K562 (cell line): ENCODE results near the gene ST3GAL3. TPM values are rescaled to one million over a fixed set of nuclear protein-coding genes. Genes with fewer than 3 reads are reported as not detected.

Experiments
- ATAC-seq: fragments of 200-7000 bp; cut with Tn5 transposase; 3 replicates; pipeline ENCODE4 v1.9.1; 2020; ENCODE audit warnings: moderate library complexity
- BruUV-seq: library from RNA; stranded (reverse); fragments of 400-500 nt; replicated peaks from 2 replicates; lab custom pipeline; 2021; lab: Mats Ljungman, UMichigan
- CTCF ChIA-PET: fragments of 300-600 bp; formaldehyde crosslinking; extraction: SDS; loops from one replicate; lab custom pipeline; 2021; ENCODE audit warnings: low intra/inter-chr PET ratio; lab: Yijun Ruan, JAX
- POLR2A ChIA-PET: fragments of 300-600, 350-650 bp; sonication (Branson Sonifier 250); formaldehyde crosslinking; extraction: SDS; loops from one replicate; lab custom pipeline; 2021; ENCODE audit warnings: antibody characterized with exemption, inconsistent platforms; lab: Yijun Ruan, JAX
- DNase-seq, 4 experiments: peaks; one replicate each; pipeline versions ENCODE4 v3.0.0 to v3.0.0-alpha.2; 2011 to 2018; ENCODE audit warnings: low spot score in 3 of 4, mixed read lengths in 3 of 4; ENCODE audit errors: extremely low read depth in 1 of 4
- FAIRE-seq: peaks from 2 replicates; lab custom pipeline; 2011; peaks lifted over from hg19 to GRCh38; lab: Jason Lieb, UNC
- H2AFZ ChIP-seq: 2 replicates; pipeline ENCODE4 v1.6.0; 2011; ENCODE audit warnings: low read depth, low read length, control low read depth, inconsistent platforms
- H3K27ac ChIP-seq: fragments of 200-600 bp; 3 replicates; pipeline ENCODE4 v1.8.0; 2011; ENCODE audit warnings: low read depth, mild to moderate bottlenecking, control low read depth, inconsistent platforms, low read length, moderate library complexity, mixed read lengths; ENCODE audit errors: extremely low read depth
- H3K27me3 ChIP-seq, 2 experiments: fragments of 300-600 bp in 1 of 2; 2 replicates in 1 of 2; 3 replicates in 1 of 2; pipeline versions ENCODE4 v1.6.0 to v1.8.0; 2011; ENCODE audit warnings: inconsistent platforms in 2 of 2, low read length in 2 of 2, mild to moderate bottlenecking in 1 of 2, mixed read lengths in 1 of 2, moderate library complexity in 1 of 2; ENCODE audit not compliant: control insufficient read depth in 2 of 2, insufficient read depth in 2 of 2
- H3K36me3 ChIP-seq: fragments of 300-600 bp; 3 replicates; pipeline ENCODE4 v1.8.0; 2011; ENCODE audit warnings: mild to moderate bottlenecking, low read length, inconsistent platforms; ENCODE audit not compliant: control insufficient read depth, insufficient read depth
- H3K4me1 ChIP-seq, 2 experiments: fragments of 200-600 bp in 1 of 2; replicated peaks in 1 of 2; 2 replicates in 1 of 2; 3 replicates in 1 of 2; pipeline versions ENCODE4 v1.5.1 to v1.8.0; 2011; ENCODE audit warnings: inconsistent platforms in 2 of 2, low read length in 2 of 2, mild to moderate bottlenecking in 1 of 2, mixed read lengths in 1 of 2, moderate library complexity in 1 of 2; ENCODE audit not compliant: control insufficient read depth in 2 of 2, insufficient read depth in 2 of 2
- H3K4me2 ChIP-seq: 2 replicates; pipeline ENCODE4 v1.6.1; 2011; ENCODE audit warnings: low read length, control low read depth, inconsistent platforms, mixed read lengths; ENCODE audit not compliant: insufficient read depth
- H3K4me3 ChIP-seq: fragments of 200-600 bp; sonication (generic), shearing (Covaris generic); 2 replicates; pipeline ENCODE4 v1.5.1; 2016; ENCODE audit warnings: control low read depth, inconsistent platforms
- H3K79me2 ChIP-seq: fragments of 200-600 bp; 3 replicates; pipeline ENCODE4 v1.8.0; 2011; ENCODE audit warnings: low read length, inconsistent platforms; ENCODE audit not compliant: control insufficient read depth, insufficient read depth
- H3K9ac ChIP-seq, 2 experiments: 2 replicates each; pipeline versions ENCODE4 v1.6.0 to v1.6.1; 2011; ENCODE audit warnings: low read depth in 2 of 2, low read length in 2 of 2, control low read depth in 1 of 2, inconsistent platforms in 1 of 2, mild to moderate bottlenecking in 1 of 2, mixed read lengths in 1 of 2; ENCODE audit not compliant: insufficient read depth in 1 of 2
- H3K9me1 ChIP-seq: one replicate; pipeline ENCODE4 v1.6.0; 2011; ENCODE audit warnings: inconsistent platforms, mild to moderate bottlenecking, low read length, moderate library complexity; ENCODE audit not compliant: control insufficient read depth, insufficient read depth
- H3K9me3 ChIP-seq: replicated peaks from 2 replicates; pipeline ENCODE4 v1.5.1; 2011; ENCODE audit warnings: low read depth, low read length, inconsistent platforms; ENCODE audit not compliant: control insufficient read depth, insufficient read depth
- H4K20me1 ChIP-seq: replicated peaks from 2 replicates; pipeline ENCODE4 v1.6.1; 2011; ENCODE audit warnings: low read length, inconsistent platforms, mixed read lengths; ENCODE audit not compliant: control insufficient read depth, insufficient read depth
- BRF1 ChIP-seq: IDR thresholded peaks from 3 replicates; pipeline ENCODE4 v1.6.1; 2011; ENCODE audit warnings: borderline replicate concordance, mild to moderate bottlenecking; ENCODE audit not compliant: insufficient read length; ENCODE audit errors: extremely low read depth
- CSDE1 ChIP-seq, 2 experiments: fragments of 450-650 bp; IDR thresholded peaks; 2 replicates each; pipeline ENCODE4 v1.6.1; 2016; ENCODE audit warnings: mild to moderate bottlenecking in 1 of 2
- EP400 ChIP-seq: fragments of 450-650 bp; IDR thresholded peaks from 2 replicates; pipeline ENCODE4 v1.6.1; 2017; ENCODE audit warnings: antibody characterized with exemption, mild to moderate bottlenecking, moderate library complexity
- GTF2A2 ChIP-seq: IDR thresholded peaks from 2 replicates; pipeline ENCODE4 v1.6.1; 2016; ENCODE audit warnings: mild to moderate bottlenecking, missing genetic modification characterization, missing compliant biosample characterization
- KHSRP ChIP-seq: fragments of 450-650 bp; IDR thresholded peaks from 2 replicates; pipeline ENCODE4 v1.6.1; 2017
- MEF2A ChIP-seq: IDR thresholded peaks from 2 replicates; pipeline ENCODE4 v1.6.1; 2011; ENCODE audit warnings: low read depth, mild to moderate bottlenecking, low read length, moderate library complexity; ENCODE audit not compliant: control insufficient read depth
- NCOA6 ChIP-seq: fragments of 450-650 bp; IDR thresholded peaks from 2 replicates; pipeline ENCODE4 v1.6.1; 2017; ENCODE audit warnings: mild to moderate bottlenecking
- RUNX1 ChIP-seq: sonication (generic); IDR thresholded peaks from 2 replicates; pipeline ENCODE4 v1.6.1; 2016; ENCODE audit warnings: antibody characterized with exemption, low read depth
- ZNF445 ChIP-seq: fragments of 250-450 bp; sonication (Bioruptor Pico); IDR thresholded peaks from 2 replicates; pipeline ENCODE4 v1.4.0; 2020; ENCODE audit warnings: low read depth, mild to moderate bottlenecking, moderate library complexity
- ZNF764 ChIP-seq: fragments of 250-450 bp; sonication (Bioruptor Pico); IDR thresholded peaks from 2 replicates; pipeline ENCODE4 v1.4.0; 2020; ENCODE audit warnings: low read depth, mild to moderate bottlenecking, moderate library complexity
- WGBS: fragments of 100-300 bp; shearing (Covaris generic); methylation state at CpG from one replicate; pipeline ENCODE4 v1.1.6; 2016; ENCODE audit warnings: low coverage, mixed read lengths; ENCODE audit not compliant: insufficient coverage; ENCODE audit errors: missing lambda C conversion rate; 5-methylcytosine and 5-hydroxymethylcytosine counted together
- in situ Hi-C: fragments of 300-500 bp; cut with MboI; formaldehyde crosslinking; loops from 4 replicates; pipeline ENCODE4 v1.15.0; 2018; ENCODE audit warnings: inconsistent platforms, mixed read lengths
- intact Hi-C: fragments of 100-400 bp; cut with micrococcal nuclease; formaldehyde crosslinking; loops from 2 replicates; pipeline ENCODE4 v1.14.2; 2022
- polyA plus RNA-seq, 8 experiments: library from polyadenylated mRNA; depleted of rRNA in 4 of 8; stranded (reverse) in 5 of 8; unstranded in 3 of 8; fragments of >200 nt; fragmentation: Nextera tagmentation in 2 of 8; fragmentation: Illumina TruSeq in 1 of 8; extraction: Ambion mirVana in 2 of 8; extraction: Trizol in 1 of 8; gene quantifications; 2 replicates each; pipeline versions ENCODE4 v1.2.1 to v1.2.3, GENCODE V29; 2011 to 2014; ENCODE audit warnings: inconsistent platforms in 1 of 8, missing spikeins in 1 of 8
- total RNA-seq, 7 experiments: library from RNA; depleted of rRNA in 6 of 7; stranded (reverse); fragments of >200 nt in 6 of 7; fragmentation: Illumina TruSeq in 2 of 7; extraction: Trizol in 2 of 7; gene quantifications; 2 replicates each; pipeline versions ENCODE4 v1.2.1 to v1.2.3, GENCODE V29; 2011 to 2021; ENCODE audit warnings: low replicate concordance in 1 of 7
- TF ChIP-seq, protein P1 (sequence below): fragments of 450-650 bp; IDR thresholded peaks from 2 replicates; pipeline ENCODE4 v1.7.1; 2018; ENCODE audit warnings: mild to moderate bottlenecking, low read depth; ENCODE audit not compliant: partially characterized antibody
- TF ChIP-seq, protein P2 (sequence below), 2 experiments: fragments of 450-650 bp in 1 of 2; sonication (generic) in 1 of 2; formaldehyde crosslinking in 1 of 2; IDR thresholded peaks in 1 of 2; conservative IDR thresholded peaks in 1 of 2; 2 replicates each; pipeline versions ENCODE4 v1.6.1 to v1.8.1; 2016 to 2023; ENCODE audit warnings: mild to moderate bottlenecking in 2 of 2, moderate library complexity in 2 of 2, inconsistent platforms in 1 of 2, missing genetic modification reagents in 1 of 2
- TF ChIP-seq, protein P3 (sequence below): fragments of 450-650 bp; IDR thresholded peaks from 2 replicates; pipeline ENCODE4 v1.6.1; 2016; ENCODE audit warnings: missing biosample characterization, missing genetic modification characterization

The ST3GAL3 gene
- total and polyA plus RNA-seq, 9 of the 15 experiments (the other 6 are each of a cell fraction or from before 2014, with no cell fraction given) = 1.2 to 18.9 (median 11.0) TPM

- H3K79me2 ChIP-seq = no peaks in the 10 kb centered on the region; the same call in 2 of the 3 replicates
- ATAC-seq = no peak
- no peaks in the 10 kb centered on the region for H3K36me3 ChIP-seq
- intact Hi-C loops (no loop called here), in situ Hi-C loops (no loop called here)
- ChIA-PET CTCF (no interaction called here), POLR2A (interaction anchor here (0.7 kb wide), 1 partner anchor 43 kb away, joined by 3 read pairs; no protein-coding TSS in a partner anchor)
- no TSS peak for BruUV-seq
- H3K4me1 ChIP-seq = peaks cover 0 to 12% of the 10 kb centered on the region in 2 experiments; a peak in 2 of 5 replicates
- H3K9me3 ChIP-seq = no peaks in the 10 kb centered on the region; the same call in 1 of the 2 replicates
- H2AFZ ChIP-seq = no peak overlapping the region
- H3K9ac ChIP-seq = no peak overlapping the region
- no peak overlapping the region for H3K4me3 ChIP-seq
- no peak overlapping the region for H3K27ac ChIP-seq
- no peaks in the 10 kb centered on the region for H3K9me1 ChIP-seq
- H3K27me3 ChIP-seq = no peaks in the 10 kb centered on the region
- no peak for DNase-seq
- WGBS = 14% methylated on average over 1 of the region's 1 CpG
- no peak overlapping the region for H3K4me2 ChIP-seq
- H4K20me1 ChIP-seq = no peaks in the 10 kb centered on the region
- no peak for FAIRE-seq
- TF ChIP-seq NCOA6 (no peak), GTF2A2 (tag) (no peak), CSDE1 (IDR thresholded peaks at IDR 0.05) (no peak), MEF2A (no peak), EP400 (no peak), ZNF445 (no peak), ZNF764 (CRISPR knock-in tag) (no peak), KHSRP (no peak), RUNX1 (no peak), BRF1 (no peak)
- TF ChIP-seq, protein P1, sequence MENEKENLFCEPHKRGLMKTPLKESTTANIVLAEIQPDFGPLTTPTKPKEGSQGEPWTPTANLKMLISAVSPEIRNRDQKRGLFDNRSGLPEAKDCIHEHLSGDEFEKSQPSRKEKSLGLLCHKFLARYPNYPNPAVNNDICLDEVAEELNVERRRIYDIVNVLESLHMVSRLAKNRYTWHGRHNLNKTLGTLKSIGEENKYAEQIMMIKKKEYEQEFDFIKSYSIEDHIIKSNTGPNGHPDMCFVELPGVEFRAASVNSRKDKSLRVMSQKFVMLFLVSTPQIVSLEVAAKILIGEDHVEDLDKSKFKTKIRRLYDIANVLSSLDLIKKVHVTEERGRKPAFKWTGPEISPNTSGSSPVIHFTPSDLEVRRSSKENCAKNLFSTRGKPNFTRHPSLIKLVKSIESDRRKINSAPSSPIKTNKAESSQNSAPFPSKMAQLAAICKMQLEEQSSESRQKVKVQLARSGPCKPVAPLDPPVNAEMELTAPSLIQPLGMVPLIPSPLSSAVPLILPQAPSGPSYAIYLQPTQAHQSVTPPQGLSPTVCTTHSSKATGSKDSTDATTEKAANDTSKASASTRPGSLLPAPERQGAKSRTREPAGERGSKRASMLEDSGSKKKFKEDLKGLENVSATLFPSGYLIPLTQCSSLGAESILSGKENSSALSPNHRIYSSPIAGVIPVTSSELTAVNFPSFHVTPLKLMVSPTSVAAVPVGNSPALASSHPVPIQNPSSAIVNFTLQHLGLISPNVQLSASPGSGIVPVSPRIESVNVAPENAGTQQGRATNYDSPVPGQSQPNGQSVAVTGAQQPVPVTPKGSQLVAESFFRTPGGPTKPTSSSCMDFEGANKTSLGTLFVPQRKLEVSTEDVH = no peak
- TF ChIP-seq, protein P2, sequence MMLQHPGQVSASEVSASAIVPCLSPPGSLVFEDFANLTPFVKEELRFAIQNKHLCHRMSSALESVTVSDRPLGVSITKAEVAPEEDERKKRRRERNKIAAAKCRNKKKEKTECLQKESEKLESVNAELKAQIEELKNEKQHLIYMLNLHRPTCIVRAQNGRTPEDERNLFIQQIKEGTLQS (IDR thresholded peaks at IDR 0.05) = no peak
- TF ChIP-seq, protein P2 (CRISPR knock-in tag; conservative IDR thresholded peaks at IDR 0.05) = no peak
- TF ChIP-seq, protein P3, sequence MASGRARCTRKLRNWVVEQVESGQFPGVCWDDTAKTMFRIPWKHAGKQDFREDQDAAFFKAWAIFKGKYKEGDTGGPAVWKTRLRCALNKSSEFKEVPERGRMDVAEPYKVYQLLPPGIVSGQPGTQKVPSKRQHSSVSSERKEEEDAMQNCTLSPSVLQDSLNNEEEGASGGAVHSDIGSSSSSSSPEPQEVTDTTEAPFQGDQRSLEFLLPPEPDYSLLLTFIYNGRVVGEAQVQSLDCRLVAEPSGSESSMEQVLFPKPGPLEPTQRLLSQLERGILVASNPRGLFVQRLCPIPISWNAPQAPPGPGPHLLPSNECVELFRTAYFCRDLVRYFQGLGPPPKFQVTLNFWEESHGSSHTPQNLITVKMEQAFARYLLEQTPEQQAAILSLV = no peak
These were observed 46.1 kb downstream of the ST3GAL3 start for GRCh38 chr1:43753422-43753821.
